ENCODE data around the gene LYPD3. TPM values are rescaled to one million over a fixed set of nuclear protein-coding genes. Genes with fewer than 3 reads are reported as not detected.
"Not testable (repeated sequence)": the region's sequence is repeated elsewhere in the genome, so short reads cannot be mapped to it uniquely, and the experiment has no call there.

LYPD3 gene
- total RNA-seq, 1 donor = not detected

DNA sequence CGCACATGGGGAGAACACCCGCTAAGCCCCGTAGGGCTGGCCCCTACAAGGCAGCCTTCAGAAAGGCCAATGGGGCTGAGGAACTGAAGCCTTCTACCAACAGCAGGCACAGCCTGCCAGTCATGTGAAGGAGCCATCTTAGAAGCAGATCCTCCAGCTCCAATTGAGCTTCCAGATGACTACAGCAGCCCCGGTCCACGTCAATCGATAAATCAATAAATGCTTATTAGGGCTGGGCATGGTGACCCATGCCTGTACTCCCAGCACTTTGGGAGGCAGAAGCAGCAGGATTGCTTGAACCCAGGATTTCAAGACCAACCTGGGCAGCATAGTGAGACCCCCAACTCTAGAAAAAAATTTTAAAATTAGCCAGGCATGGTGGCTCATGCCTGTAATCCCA lies 27.7 kb downstream of the LYPD3 start:
- H3K27me3 ChIP-seq (ENCODE audit: insufficient read depth, low read length) = peaks cover 7% of the 10 kb centered on the region
- no peak overlapping the region for H3K4me3 ChIP-seq (ENCODE audit: insufficient read depth, low read length)
- DNase-seq (ENCODE audit: insufficient read length, low spot score, missing footprints) = no peak
- H3K79me2 ChIP-seq (ENCODE audit: insufficient read depth, low read length) = no peaks in the 10 kb centered on the region
- no peaks in the 10 kb centered on the region for H3K4me1 ChIP-seq (ENCODE audit: insufficient read depth, low read length)
- no peak overlapping the region for H3K4me2 ChIP-seq (ENCODE audit: insufficient read depth, low read length)
- no peaks in the 10 kb centered on the region for H3K36me3 ChIP-seq (ENCODE audit: insufficient read depth, low read length)
- H3K27ac ChIP-seq (ENCODE audit: low read depth, low read length) = no peak overlapping the region
- no peaks in the 10 kb centered on the region for H4K20me1 ChIP-seq (ENCODE audit: insufficient read depth, low read length)
- no peak overlapping the region for H2AFZ ChIP-seq (ENCODE audit: low read length)
- no peaks in the 10 kb centered on the region for H3K9me3 ChIP-seq (ENCODE audit: low read depth, low read length)
- TF ChIP-seq, protein P1, sequence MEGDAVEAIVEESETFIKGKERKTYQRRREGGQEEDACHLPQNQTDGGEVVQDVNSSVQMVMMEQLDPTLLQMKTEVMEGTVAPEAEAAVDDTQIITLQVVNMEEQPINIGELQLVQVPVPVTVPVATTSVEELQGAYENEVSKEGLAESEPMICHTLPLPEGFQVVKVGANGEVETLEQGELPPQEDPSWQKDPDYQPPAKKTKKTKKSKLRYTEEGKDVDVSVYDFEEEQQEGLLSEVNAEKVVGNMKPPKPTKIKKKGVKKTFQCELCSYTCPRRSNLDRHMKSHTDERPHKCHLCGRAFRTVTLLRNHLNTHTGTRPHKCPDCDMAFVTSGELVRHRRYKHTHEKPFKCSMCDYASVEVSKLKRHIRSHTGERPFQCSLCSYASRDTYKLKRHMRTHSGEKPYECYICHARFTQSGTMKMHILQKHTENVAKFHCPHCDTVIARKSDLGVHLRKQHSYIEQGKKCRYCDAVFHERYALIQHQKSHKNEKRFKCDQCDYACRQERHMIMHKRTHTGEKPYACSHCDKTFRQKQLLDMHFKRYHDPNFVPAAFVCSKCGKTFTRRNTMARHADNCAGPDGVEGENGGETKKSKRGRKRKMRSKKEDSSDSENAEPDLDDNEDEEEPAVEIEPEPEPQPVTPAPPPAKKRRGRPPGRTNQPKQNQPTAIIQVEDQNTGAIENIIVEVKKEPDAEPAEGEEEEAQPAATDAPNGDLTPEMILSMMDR (IDR thresholded peaks at IDR 0.05; ENCODE audit: extremely low read depth, low read depth, low read length) = no peak

DNA sequence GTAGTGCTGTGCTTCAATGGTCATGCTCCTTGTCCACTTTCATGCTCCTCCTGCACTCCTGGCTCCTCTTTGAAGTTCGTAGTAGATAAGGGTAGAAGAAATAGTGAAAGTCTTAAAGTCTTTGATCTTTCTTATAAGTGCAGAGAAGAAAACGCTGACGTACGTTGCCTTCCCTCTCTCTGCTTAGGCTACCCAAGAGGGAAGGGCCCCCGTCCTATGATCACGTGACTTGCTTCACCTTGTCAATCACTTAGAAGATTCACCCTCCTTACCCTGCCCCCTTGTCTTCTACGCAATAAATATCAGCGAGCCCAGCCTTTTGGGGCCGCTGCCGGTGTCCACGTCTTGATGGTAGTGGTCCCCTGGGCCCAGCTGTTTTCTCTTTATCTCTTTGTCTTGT lies 28.1 kb downstream of the LYPD3 start:
- H3K4me3 ChIP-seq (ENCODE audit: insufficient read depth, low read length); H3K27me3 ChIP-seq (ENCODE audit: insufficient read depth, low read length); H4K20me1 ChIP-seq (ENCODE audit: insufficient read depth, low read length); H3K36me3 ChIP-seq (ENCODE audit: insufficient read depth, low read length); H3K4me2 ChIP-seq (ENCODE audit: insufficient read depth, low read length); H3K9me3 ChIP-seq (ENCODE audit: low read depth, low read length); H3K4me1 ChIP-seq (ENCODE audit: insufficient read depth, low read length); H3K27ac ChIP-seq (ENCODE audit: low read depth, low read length); DNase-seq (ENCODE audit: insufficient read length, low spot score, missing footprints); H2AFZ ChIP-seq (ENCODE audit: low read length); H3K79me2 ChIP-seq (ENCODE audit: insufficient read depth, low read length): not testable (repeated sequence)

DNA sequence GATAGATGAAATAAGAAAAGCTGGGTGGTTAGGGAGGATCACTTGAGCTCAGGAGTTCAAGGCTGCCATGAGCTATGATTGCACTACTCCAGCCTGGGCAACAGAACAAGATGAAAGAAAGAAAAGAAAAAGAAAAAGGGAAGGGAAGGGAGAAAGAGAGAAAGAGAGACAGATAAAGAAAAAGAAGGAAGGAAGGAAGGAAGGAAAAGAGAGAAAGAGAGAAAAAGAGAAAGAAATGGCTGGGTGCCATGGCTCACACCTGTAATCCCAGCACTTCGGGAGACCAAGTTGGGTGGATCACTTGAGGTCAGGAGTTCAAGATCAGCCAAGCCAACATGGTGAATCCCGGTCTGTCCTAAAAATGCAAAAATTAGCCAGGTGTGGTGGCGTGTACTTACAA lies 29.6 kb downstream of the LYPD3 start:
- H3K27ac ChIP-seq (ENCODE audit: low read depth, low read length) = no peak overlapping the region
- DNase-seq (ENCODE audit: insufficient read length, low spot score, missing footprints) = no peak
- H4K20me1 ChIP-seq (ENCODE audit: insufficient read depth, low read length) = no peaks in the 10 kb centered on the region
- TF ChIP-seq, protein P1 (IDR thresholded peaks at IDR 0.05; ENCODE audit: extremely low read depth, low read depth, low read length) = no peak
- no peaks in the 10 kb centered on the region for H3K4me1 ChIP-seq (ENCODE audit: insufficient read depth, low read length)
- H2AFZ ChIP-seq (ENCODE audit: low read length) = no peak overlapping the region
- no peaks in the 10 kb centered on the region for H3K36me3 ChIP-seq (ENCODE audit: insufficient read depth, low read length)
- no peaks in the 10 kb centered on the region for H3K9me3 ChIP-seq (ENCODE audit: low read depth, low read length)
- H3K4me2 ChIP-seq (ENCODE audit: insufficient read depth, low read length) = no peak overlapping the region
- H3K79me2 ChIP-seq (ENCODE audit: insufficient read depth, low read length) = no peaks in the 10 kb centered on the region
- peaks cover 7% of the 10 kb centered on the region for H3K27me3 ChIP-seq (ENCODE audit: insufficient read depth, low read length)
- no peak overlapping the region for H3K4me3 ChIP-seq (ENCODE audit: insufficient read depth, low read length)

DNA sequence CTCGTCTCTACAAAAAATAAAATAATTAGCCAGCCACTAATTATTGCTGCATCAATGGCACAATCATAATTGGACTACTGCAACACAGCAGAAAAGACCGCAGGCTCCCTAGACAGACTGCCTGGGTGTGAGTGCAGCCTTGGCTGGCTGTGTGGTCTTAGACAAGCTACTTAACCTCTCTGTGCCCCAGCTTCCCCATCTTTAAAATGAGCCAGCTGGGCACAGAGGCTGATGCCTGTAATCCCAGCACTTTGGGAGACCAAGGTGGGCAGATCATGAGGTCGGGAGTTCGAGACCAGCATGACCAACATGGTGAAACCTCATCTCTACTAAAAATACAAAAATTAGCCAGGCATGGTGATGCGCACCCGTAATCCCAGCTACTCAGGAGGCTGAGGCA lies 31.7 kb downstream of the LYPD3 start:
- H3K9me3 ChIP-seq (ENCODE audit: low read depth, low read length) = no peaks in the 10 kb centered on the region
- H3K4me3 ChIP-seq (ENCODE audit: insufficient read depth, low read length) = no peak overlapping the region
- no peak overlapping the region for H3K4me2 ChIP-seq (ENCODE audit: insufficient read depth, low read length)
- no peak overlapping the region for H2AFZ ChIP-seq (ENCODE audit: low read length)
- no peaks in the 10 kb centered on the region for H3K4me1 ChIP-seq (ENCODE audit: insufficient read depth, low read length)
- DNase-seq (ENCODE audit: insufficient read length, low spot score, missing footprints) = no peak
- H3K36me3 ChIP-seq (ENCODE audit: insufficient read depth, low read length) = no peaks in the 10 kb centered on the region
- TF ChIP-seq, protein P1 (IDR thresholded peaks at IDR 0.05; ENCODE audit: extremely low read depth, low read depth, low read length) = no peak
- no peaks in the 10 kb centered on the region for H4K20me1 ChIP-seq (ENCODE audit: insufficient read depth, low read length)
- H3K27ac ChIP-seq (ENCODE audit: low read depth, low read length) = no peak overlapping the region
- H3K27me3 ChIP-seq (ENCODE audit: insufficient read depth, low read length) = peaks cover 9% of the 10 kb centered on the region
- no peaks in the 10 kb centered on the region for H3K79me2 ChIP-seq (ENCODE audit: insufficient read depth, low read length)

DNA sequence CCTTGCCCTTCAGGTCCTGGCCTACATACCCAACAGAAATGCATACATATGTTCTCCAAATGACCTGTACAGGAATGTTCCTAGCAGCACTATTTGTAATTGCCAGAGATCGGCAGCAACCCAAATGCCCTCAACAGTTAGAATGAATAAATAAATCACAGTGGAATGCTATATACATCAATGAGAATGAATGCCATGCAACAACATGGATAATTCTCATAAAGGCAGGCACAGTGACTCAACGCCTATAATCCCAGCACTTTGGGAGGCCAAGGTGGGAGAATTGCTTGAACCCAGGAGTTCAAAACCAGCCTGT lies 32.1 kb downstream of the LYPD3 start:
- no peaks in the 10 kb centered on the region for H3K9me3 ChIP-seq (ENCODE audit: low read depth, low read length)
- no peaks in the 10 kb centered on the region for H3K36me3 ChIP-seq (ENCODE audit: insufficient read depth, low read length)
- H3K4me1 ChIP-seq (ENCODE audit: insufficient read depth, low read length) = no peaks in the 10 kb centered on the region
- H3K27me3 ChIP-seq (ENCODE audit: insufficient read depth, low read length) = peaks cover 9% of the 10 kb centered on the region
- H3K4me2 ChIP-seq (ENCODE audit: insufficient read depth, low read length) = no peak overlapping the region
- no peak overlapping the region for H3K4me3 ChIP-seq (ENCODE audit: insufficient read depth, low read length)
- no peak overlapping the region for H3K27ac ChIP-seq (ENCODE audit: low read depth, low read length)
- no peaks in the 10 kb centered on the region for H4K20me1 ChIP-seq (ENCODE audit: insufficient read depth, low read length)
- no peak for DNase-seq (ENCODE audit: insufficient read length, low spot score, missing footprints)
- no peaks in the 10 kb centered on the region for H3K79me2 ChIP-seq (ENCODE audit: insufficient read depth, low read length)
- TF ChIP-seq, protein P1 (IDR thresholded peaks at IDR 0.05; ENCODE audit: extremely low read depth, low read depth, low read length) = no peak
- H2AFZ ChIP-seq (ENCODE audit: low read length) = no peak overlapping the region
